NCI-H345 (cell line): Measurements from ENCODE around the gene ME3.
"Not testable (repeated sequence)": the region's sequence is repeated elsewhere in the genome, so short reads cannot be mapped to it uniquely, and the experiment has no call there.

Experiments
- DNase-seq: peaks from one replicate; lab custom pipeline; 2025; lab: John Stamatoyannopoulos, UW

Gene ME3

GRCh38 chr11:86663761-86664160 is 8.7 kb downstream of the ME3 start:
- no peak for DNase-seq

- DNase-seq: no peak
These were observed 9.1 kb downstream of the ME3 start for GRCh38 chr11:86663291-86663690.

- no peak for DNase-seq
These were observed 11.7 kb downstream of the ME3 start for GRCh38 chr11:86660736-86661135.

DNA sequence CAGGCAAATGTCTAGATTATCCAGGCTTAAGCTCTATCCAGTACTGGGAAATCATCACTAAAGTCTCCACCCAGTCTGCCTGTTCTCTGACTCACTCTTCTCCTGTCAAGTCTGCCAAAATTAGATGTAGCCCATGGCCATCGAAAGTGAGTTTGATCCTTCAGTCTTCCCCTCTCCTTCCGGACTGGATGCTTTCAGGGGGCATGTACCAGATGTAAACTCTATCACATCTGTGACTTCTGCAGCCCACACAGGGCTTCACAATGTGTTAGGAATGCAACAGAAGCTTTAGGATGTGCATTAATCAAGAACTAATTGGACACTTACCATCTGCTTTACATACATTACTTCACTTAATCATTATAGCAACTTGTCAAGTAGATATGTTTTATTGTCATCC is 12.3 kb downstream of the ME3 start:
- DNase-seq: no peak

DNA sequence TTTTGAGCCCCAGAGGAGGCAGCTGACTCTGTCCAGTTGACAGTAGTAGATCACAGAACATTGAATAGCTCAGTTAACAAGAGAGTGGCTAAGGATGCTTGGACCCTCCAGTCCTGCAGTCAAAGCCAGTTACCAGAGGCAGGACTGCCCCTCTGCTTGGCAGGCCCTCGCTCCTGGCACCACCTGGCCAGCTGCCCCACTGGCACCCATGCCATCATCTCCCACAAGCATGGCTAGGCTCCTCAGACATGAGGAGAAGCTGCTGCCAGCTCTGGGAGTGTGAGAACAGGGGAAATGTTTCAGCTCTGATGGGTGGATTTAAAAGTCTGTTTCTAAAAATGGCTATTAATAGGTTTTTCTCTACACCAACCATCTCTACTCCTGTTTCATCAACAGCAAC is 13.9 kb downstream of the ME3 start:
- no peak for DNase-seq

DNA sequence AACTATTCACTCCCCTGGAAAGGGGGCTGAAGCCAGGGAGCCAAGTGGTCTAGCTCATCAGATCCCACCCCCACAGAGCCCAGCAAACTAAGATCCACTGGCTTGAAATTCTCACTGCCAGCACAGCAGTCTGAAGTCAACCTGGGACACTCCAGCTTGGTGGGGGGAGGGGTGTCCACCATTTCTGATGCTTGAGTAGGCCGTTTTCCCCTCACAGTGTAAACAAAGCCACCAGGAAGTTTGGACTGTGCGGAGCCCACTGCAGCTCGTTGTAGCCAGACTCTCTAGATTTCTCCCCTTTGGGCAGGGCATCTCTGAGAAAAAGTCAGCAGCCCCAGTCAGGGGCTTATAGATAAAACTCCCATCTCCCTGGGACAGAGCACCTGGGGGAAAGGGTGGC is 27.2 kb downstream of the ME3 start:
- not testable (repeated sequence) for DNase-seq

GRCh38 chr11:86644291-86644690 is 28.1 kb downstream of the ME3 start:
- no peak for DNase-seq

- no peak for DNase-seq
These were observed 30.7 kb downstream of the ME3 start for GRCh38 chr11:86641537-86642261.

GRCh38 chr11:86639137-86639536 is 33.3 kb downstream of the ME3 start:
- no peak for DNase-seq

DNA sequence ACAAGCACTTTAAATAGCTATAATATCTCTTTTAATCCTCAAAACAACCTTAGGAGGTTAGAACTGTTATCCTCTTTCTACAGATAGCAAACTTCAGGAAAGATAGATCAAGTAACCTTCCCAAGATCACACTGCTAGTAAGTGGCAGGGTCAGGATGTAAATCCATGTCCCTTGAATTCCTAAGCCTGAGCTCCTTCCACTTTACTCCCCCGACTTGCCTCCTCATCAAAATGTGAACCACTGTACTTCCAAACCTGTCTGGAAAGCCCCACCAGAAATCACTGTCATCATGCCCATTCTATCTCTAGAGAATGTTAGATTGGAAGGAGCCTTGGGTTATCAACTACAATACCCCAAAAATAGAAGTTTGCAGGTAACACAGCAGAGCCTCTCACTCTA is 33.7 kb downstream of the ME3 start:
- no peak for DNase-seq

DNA sequence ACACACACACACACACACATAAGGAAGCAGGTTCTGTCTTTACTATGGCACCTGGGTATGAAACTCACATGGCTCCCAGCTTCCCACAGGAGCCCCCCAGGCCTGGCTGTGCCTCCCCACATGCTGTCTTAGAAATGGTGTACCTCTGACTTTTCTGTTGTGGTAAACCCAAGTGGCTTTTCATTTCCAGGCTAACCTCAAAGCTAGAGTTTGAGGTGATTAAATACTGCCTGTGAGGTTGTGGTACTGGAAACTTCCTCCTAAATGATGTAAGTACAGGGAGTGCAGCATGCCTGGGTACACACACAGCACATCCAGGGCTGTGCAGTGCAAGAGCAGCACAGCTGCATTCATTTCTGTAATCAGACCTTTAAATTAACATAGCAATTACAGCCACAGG is 34.4 kb downstream of the ME3 start:
- no peak for DNase-seq

DNA sequence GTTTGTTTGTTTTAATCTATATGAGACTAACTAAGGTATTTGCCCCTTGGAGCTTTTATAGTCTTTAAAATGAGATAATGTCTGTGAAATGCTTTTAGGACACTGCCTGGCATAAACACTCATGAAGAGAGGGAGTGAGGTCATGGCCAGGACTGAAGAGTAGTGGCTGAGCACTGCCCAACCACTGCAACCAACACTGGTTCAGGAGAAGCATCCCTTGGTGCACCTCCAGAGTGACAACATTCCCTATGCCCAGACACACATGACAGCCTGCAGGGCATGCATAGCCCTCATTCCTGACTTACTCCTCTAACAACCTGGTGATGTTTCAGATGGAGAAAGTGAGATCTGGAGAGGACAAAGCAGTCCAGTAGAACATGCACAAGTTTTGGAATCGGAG is 36.1 kb downstream of the ME3 start:
- DNase-seq: no peak

GRCh38 chr11:86632499-86633269 is 39.7 kb downstream of the ME3 start:
- peak; percentile 6 for DNase-seq

DNA sequence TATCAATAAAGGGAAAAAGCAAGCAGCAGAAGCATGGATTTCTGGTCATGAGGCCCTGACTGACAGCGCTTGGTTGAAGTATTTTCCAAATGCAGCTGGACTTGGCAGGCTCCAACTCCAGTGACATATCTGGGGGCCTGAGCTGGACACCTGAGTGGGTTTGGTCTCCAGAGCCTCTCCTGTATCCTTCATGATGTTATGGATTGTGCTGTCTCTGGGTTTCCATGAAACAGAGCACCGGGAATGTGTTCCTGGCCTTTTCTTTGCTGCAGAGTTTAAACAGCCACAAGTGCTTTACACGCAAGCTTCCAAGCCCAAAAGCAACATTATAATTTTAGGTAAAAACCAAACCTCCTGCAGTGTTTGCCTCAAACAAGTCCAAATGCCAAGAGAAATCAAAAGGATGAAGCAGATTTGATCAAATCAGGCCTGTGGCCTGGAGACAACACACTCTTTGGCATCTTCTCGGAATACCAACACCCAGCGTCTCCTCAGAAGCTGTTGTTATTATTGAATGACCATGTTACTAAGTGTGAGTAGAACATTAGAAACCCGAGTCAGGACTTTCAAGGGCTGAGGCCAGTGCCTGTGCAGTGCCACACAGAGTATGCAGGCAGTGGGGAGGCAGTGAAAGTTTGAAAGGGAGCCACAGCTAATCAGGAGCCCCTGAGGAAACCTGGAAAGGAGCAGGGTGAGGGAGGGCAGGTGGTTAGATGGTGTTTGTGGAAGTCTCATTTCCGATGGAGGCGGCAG is 42.0 kb downstream of the ME3 start:
- no peak for DNase-seq

DNA sequence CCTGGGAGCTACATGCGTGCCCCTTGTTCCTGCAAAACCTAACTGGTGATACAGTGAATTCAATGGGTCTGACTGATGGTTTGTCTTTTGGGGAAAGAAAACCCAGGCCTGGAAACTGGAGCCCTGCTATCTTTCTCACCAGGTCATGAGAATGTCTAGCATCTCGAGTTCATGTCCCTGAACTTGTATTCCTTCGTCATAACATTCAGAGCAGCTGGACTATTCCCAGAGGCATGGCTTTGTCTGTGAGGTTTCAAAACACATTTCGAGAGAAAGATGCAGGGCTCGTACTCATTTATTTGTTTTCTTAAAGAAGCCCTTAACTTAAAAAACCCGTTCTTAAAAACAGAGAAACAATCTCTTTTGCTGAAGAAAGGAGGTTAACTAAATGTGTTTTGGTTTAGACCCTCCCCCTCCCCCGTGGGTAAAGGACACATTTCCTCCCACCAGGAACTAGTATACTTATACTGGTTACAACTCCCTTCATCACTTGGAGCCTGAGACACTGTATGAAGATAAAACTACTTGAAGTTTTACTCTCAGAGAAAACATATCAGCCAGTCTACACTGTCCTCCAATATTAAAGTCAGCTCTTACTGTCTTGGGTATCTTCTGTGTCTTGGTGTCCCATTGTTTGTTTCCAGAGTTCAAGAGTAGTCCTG is 43.2 kb downstream of the ME3 start:
- no peak for DNase-seq

DNA sequence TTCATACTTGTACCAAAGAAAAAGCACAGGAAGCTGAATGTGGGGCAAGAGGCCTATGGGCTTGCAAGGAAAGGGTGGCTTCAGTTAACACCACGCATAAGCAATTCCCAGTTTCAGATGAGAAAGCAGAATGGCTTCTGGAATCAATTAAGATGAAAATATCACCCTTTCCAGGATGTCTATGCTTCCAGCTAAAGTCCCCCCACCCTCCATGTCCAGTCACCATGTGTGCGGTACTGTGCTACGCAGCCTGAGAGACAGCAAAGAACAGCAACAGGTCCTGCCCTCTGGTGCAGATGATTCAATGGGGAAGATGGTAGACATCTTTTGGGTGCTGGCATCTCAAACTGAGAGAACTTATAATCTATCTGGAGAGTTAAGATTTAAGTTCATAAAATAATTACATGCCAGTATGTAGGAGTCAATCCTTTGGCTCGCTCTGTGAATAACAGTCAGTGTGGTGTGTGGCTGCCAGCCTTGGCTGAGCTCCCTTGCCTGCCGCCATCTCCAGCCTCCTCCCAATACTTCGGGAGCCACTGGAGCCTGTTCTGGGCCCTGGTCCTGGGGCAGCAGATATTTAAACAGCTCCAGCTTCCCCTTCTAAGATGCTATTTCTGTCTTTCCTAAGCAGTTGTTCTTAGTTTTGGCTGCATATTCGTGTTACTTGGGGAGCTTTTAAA is 44.5 kb downstream of the ME3 start:
- DNase-seq: no peak

GRCh38 chr11:86625981-86626380 is 46.4 kb downstream of the ME3 start:
- DNase-seq: no peak

GRCh38 chr11:86625544-86625943 is 46.9 kb downstream of the ME3 start:
- no peak for DNase-seq

DNA sequence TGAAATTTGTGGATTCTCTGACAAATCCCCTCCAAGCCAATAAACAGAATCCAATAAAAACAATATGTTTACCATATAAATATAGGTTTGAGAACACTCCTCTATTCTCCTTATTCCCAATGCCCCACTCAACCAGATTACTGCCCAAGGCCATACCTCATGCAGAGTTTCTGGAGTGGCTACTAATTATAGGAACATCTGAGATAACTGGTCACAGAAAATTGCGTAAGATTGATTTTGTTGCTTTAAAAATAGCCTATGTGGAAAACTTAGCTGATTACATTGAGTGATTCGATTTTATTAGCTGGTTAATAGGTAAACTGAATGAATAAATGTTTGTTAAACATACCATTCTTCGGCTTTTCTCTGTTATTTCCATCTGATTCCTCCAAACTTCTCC is 48.0 kb downstream of the ME3 start:
- DNase-seq: no peak

GRCh38 chr11:86623736-86624135 is 48.7 kb downstream of the ME3 start:
- DNase-seq: no peak

DNA sequence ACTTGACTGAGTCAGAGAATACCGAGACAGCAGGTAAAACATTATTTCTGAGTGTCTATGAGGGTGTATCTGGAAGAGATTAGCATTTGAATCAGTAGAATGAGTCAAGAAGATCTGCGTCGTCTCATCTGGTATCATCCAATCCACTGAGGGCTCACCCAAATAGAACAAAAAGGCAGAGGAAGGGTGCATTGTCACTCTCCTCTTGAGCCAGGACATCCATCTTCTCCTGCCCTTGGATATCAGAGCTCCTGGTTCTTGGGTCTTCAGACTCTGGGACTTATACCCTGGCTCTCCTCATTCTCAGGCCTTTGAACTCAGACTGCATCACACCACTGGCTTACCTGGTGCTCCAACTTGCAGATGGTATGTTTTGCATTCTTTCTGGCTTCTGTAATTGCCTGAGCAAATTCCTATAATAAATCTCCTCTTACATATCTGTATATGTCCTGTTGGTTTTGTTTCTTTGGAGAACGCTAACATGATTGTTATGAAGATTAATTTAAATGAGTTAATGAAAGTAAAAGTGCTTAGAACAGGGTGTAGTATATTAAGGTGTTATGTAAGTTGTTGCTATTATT is 49.3 kb downstream of the ME3 start:
- DNase-seq: no peak

GRCh38 chr11:86621854-86622253 is 50.6 kb downstream of the ME3 start:
- DNase-seq: no peak
